DMS114 treated with DMSO at 0.1 percent for 48 hours (cell line): Measurements from ENCODE around the gene SACM1L.

Source experiments
- DNase-seq: peaks from one replicate; lab custom pipeline; 2025; ENCODE audit not compliant: unreplicated experiment; lab: John Stamatoyannopoulos, UW

The SACM1L gene

GRCh38 chr3:45762647-45763302, 73.6 kb downstream of the SACM1L start:
- no peak for DNase-seq

GRCh38 chr3:45763303-45763675, 74.1 kb downstream of the SACM1L start:
- DNase-seq: no peak

- DNase-seq: no peak
Measured at GRCh38 chr3:45765266-45765851, 76.2 kb downstream of the SACM1L start.

GRCh38 chr3:45765958-45766357, 76.8 kb downstream of the SACM1L start:
- DNase-seq: no peak

- no peak for DNase-seq
Measured at GRCh38 chr3:45771166-45771775, 82.1 kb downstream of the SACM1L start.

- no peak for DNase-seq
Measured at GRCh38 chr3:45771831-45772230, 82.6 kb downstream of the SACM1L start.

- DNase-seq: no peak
Measured at GRCh38 chr3:45772341-45773035, 83.3 kb downstream of the SACM1L start.

GRCh38 chr3:45773072-45773471, 83.9 kb downstream of the SACM1L start:
- no peak for DNase-seq

- no peak for DNase-seq
Measured at GRCh38 chr3:45773714-45774449, 84.7 kb downstream of the SACM1L start.

GRCh38 chr3:45774581-45775521, 85.7 kb downstream of the SACM1L start:
- no peak for DNase-seq

GRCh38 chr3:45775571-45776300, 86.5 kb downstream of the SACM1L start:
- DNase-seq: no peak

- no peak for DNase-seq
Measured at GRCh38 chr3:45776301-45776595, 87.1 kb downstream of the SACM1L start.

- no peak for DNase-seq
Measured at GRCh38 chr3:45776611-45777010, 87.4 kb downstream of the SACM1L start.

GRCh38 chr3:45777111-45777745, 88.0 kb downstream of the SACM1L start:
- no peak for DNase-seq

GRCh38 chr3:45777746-45778386, 88.7 kb downstream of the SACM1L start:
- DNase-seq: no peak

GRCh38 chr3:45778761-45779201, 89.6 kb downstream of the SACM1L start:
- no peak for DNase-seq

- no peak for DNase-seq
Measured at GRCh38 chr3:45779746-45780735, 90.8 kb downstream of the SACM1L start.

GRCh38 chr3:45781271-45781670, 92.1 kb downstream of the SACM1L start:
- DNase-seq: no peak
